ENCODE results near the gene FBXW4.
"Not testable (repeated sequence)": the region's sequence is repeated elsewhere in the genome, so short reads cannot be mapped to it uniquely, and the experiment has no call there.

Gene FBXW4

DNA sequence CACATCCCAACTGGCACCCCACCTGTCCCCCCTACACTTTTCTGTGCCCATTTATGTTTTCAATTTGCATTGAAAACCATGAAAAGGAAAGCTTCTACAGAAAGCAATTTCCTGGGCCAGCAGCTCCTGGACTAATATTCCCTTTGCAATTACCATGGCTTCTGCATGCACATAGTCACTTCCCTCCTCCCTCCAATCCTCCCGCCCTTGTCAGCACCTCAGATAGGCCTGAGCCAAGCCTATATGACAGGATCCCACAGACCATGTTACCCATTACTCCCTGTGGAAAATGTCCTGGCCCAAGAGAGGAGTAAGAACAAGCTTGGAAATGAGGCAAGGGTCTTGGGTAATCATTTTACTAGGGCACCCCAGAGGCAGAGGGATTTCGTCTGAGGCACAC is 38.1 kb downstream of the FBXW4 start:
- Mint-ChIP-seq H3K9me3 (no peaks in the 10 kb centered on the region), H3K4me3 (no peak overlapping the region), H3K27ac (no peak overlapping the region), H3K36me3 (peaks cover 37% of the 10 kb centered on the region), H3K27me3 (no peaks in the 10 kb centered on the region), H3K4me1 (peaks cover 5% of the 10 kb centered on the region)
- ATAC-seq (ENCODE audit: low read depth) (no peak), DNase-seq (ENCODE audit: low spot score in 2 of 2) (no peak)

- H3K27me3 Mint-ChIP-seq = no peaks in the 10 kb centered on the region
- no peak for DNase-seq (ENCODE audit: low spot score in 2 of 2)
- peak overlapping the region; percentile 62 for H3K27ac Mint-ChIP-seq
- H3K9me3 Mint-ChIP-seq = no peaks in the 10 kb centered on the region
- no peak for ATAC-seq (ENCODE audit: low read depth)
- H3K4me1 Mint-ChIP-seq = peaks cover 2% of the 10 kb centered on the region
- H3K4me3 Mint-ChIP-seq = no peak overlapping the region
- H3K36me3 Mint-ChIP-seq = peaks cover 31% of the 10 kb centered on the region
Observed at GRCh38 chr10:101655570-101655969, 39.4 kb downstream of the FBXW4 start.

DNA sequence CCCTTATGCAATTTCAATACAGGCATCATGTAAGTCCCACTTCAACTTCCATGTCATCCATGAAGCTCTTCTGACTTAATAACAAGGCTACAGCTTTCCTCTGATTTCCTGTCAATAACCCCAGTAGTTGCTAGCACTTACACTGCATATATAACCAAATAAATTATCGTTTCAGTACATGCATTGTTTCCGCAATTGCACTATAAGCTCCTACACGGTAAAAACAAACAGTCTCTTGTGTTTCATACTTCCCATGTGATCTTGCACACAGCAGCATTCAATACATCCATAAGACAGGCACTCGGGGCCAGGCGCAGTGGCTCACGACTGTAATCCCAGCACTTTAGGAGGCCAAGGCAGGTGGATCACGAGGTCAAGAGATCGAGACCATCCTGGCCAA is 41.4 kb downstream of the FBXW4 start:
- Mint-ChIP-seq H3K9me3 (no peaks in the 10 kb centered on the region), H3K27ac (no peak overlapping the region), H3K4me3 (no peak overlapping the region), H3K4me1 (peaks cover 5% of the 10 kb centered on the region), H3K36me3 (peaks cover 35% of the 10 kb centered on the region), H3K27me3 (no peaks in the 10 kb centered on the region)
- DNase-seq (ENCODE audit: low spot score in 2 of 2) (no peak), ATAC-seq (ENCODE audit: low read depth) (no peak)

GRCh38 chr10:101651336-101651735 is 43.6 kb downstream of the FBXW4 start:
- H3K27me3 Mint-ChIP-seq = no peaks in the 10 kb centered on the region
- ATAC-seq (ENCODE audit: low read depth) = no peak
- H3K27ac Mint-ChIP-seq = no peak overlapping the region
- H3K4me3 Mint-ChIP-seq = no peak overlapping the region
- H3K36me3 Mint-ChIP-seq = peaks cover 29% of the 10 kb centered on the region
- H3K9me3 Mint-ChIP-seq = no peaks in the 10 kb centered on the region
- no peak for DNase-seq (ENCODE audit: low spot score in 2 of 2)
- peaks cover 3% of the 10 kb centered on the region for H3K4me1 Mint-ChIP-seq

GRCh38 chr10:101650863-101651262 is 44.1 kb downstream of the FBXW4 start:
- H3K9me3 Mint-ChIP-seq = no peaks in the 10 kb centered on the region
- H3K27ac Mint-ChIP-seq = no peak overlapping the region
- no peak overlapping the region for H3K4me3 Mint-ChIP-seq
- peaks cover 3% of the 10 kb centered on the region for H3K4me1 Mint-ChIP-seq
- DNase-seq (ENCODE audit: low spot score in 2 of 2) = no peak
- peaks cover 24% of the 10 kb centered on the region for H3K36me3 Mint-ChIP-seq
- ATAC-seq (ENCODE audit: low read depth) = no peak
- H3K27me3 Mint-ChIP-seq = no peaks in the 10 kb centered on the region

GRCh38 chr10:101649525-101650085 is 45.4 kb downstream of the FBXW4 start:
- H3K27ac Mint-ChIP-seq = no peak overlapping the region
- H3K27me3 Mint-ChIP-seq = no peaks in the 10 kb centered on the region
- H3K9me3 Mint-ChIP-seq = no peaks in the 10 kb centered on the region
- DNase-seq (ENCODE audit: low spot score in 2 of 2) = no peak
- H3K36me3 Mint-ChIP-seq = peaks cover 18% of the 10 kb centered on the region
- H3K4me3 Mint-ChIP-seq = no peak overlapping the region
- H3K4me1 Mint-ChIP-seq = peaks cover 5% of the 10 kb centered on the region
- no peak for ATAC-seq (ENCODE audit: low read depth)

GRCh38 chr10:101647255-101647654 is 47.7 kb downstream of the FBXW4 start:
- H3K27ac Mint-ChIP-seq = no peak overlapping the region
- peaks cover 8% of the 10 kb centered on the region for H3K4me1 Mint-ChIP-seq
- H3K9me3 Mint-ChIP-seq = no peaks in the 10 kb centered on the region
- H3K4me3 Mint-ChIP-seq = no peak overlapping the region
- no peak for DNase-seq (ENCODE audit: low spot score in 2 of 2)
- H3K36me3 Mint-ChIP-seq = peaks cover 22% of the 10 kb centered on the region
- no peaks in the 10 kb centered on the region for H3K27me3 Mint-ChIP-seq
- no peak for ATAC-seq (ENCODE audit: low read depth)

DNA sequence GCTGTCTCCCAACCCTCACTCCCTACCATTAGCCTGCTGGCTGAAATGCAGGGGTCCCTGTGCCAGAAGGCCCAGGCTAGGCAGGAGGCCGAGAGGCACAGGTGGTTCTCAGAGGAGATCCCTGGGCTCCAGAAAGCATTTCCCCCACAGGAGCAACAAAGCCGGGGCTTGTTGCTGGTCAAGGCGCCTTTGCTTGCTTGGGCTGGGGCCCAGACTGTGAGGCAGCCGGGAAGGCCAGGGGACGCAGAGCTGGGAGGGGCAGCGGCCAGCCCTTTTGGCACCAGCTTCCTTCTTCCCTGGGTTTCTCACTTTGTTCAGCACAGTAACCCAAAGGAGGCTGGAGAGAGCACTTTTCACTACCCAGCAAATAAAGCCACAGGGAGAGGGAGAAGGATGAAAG is 48.6 kb downstream of the FBXW4 start:
- no peaks in the 10 kb centered on the region for H3K27me3 Mint-ChIP-seq
- no peak overlapping the region for H3K27ac Mint-ChIP-seq
- no peak overlapping the region for H3K4me3 Mint-ChIP-seq
- DNase-seq (ENCODE audit: low spot score in 2 of 2) (no peak), ATAC-seq (ENCODE audit: low read depth) (no peak)
- peaks cover 8% of the 10 kb centered on the region for H3K4me1 Mint-ChIP-seq
- no peaks in the 10 kb centered on the region for H3K9me3 Mint-ChIP-seq
- H3K36me3 Mint-ChIP-seq = peaks cover 20% of the 10 kb centered on the region

- no peak overlapping the region for H3K4me3 Mint-ChIP-seq
- peaks cover 8% of the 10 kb centered on the region for H3K4me1 Mint-ChIP-seq
- H3K36me3 Mint-ChIP-seq = peaks cover 21% of the 10 kb centered on the region
- no peaks in the 10 kb centered on the region for H3K27me3 Mint-ChIP-seq
- peak overlapping the region; percentile 63 for H3K27ac Mint-ChIP-seq
- no peak for ATAC-seq (ENCODE audit: low read depth)
- no peaks in the 10 kb centered on the region for H3K9me3 Mint-ChIP-seq
- DNase-seq (ENCODE audit: low spot score in 2 of 2) = no peak
Observed at GRCh38 chr10:101645659-101646058, 49.3 kb downstream of the FBXW4 start.

GRCh38 chr10:101644002-101644401 is 51.0 kb downstream of the FBXW4 start:
- no peak overlapping the region for H3K27ac Mint-ChIP-seq
- DNase-seq (ENCODE audit: low spot score in 2 of 2) = no peak
- no peaks in the 10 kb centered on the region for H3K27me3 Mint-ChIP-seq
- H3K9me3 Mint-ChIP-seq = no peaks in the 10 kb centered on the region
- H3K4me1 Mint-ChIP-seq = peaks cover 8% of the 10 kb centered on the region
- no peak for ATAC-seq (ENCODE audit: low read depth)
- H3K36me3 Mint-ChIP-seq = peaks cover 21% of the 10 kb centered on the region
- no peak overlapping the region for H3K4me3 Mint-ChIP-seq

GRCh38 chr10:101643546-101643945 is 51.4 kb downstream of the FBXW4 start:
- Mint-ChIP-seq H3K9me3 (no peaks in the 10 kb centered on the region), H3K4me1 (peaks cover 8% of the 10 kb centered on the region), H3K36me3 (peaks cover 19% of the 10 kb centered on the region)

DNA sequence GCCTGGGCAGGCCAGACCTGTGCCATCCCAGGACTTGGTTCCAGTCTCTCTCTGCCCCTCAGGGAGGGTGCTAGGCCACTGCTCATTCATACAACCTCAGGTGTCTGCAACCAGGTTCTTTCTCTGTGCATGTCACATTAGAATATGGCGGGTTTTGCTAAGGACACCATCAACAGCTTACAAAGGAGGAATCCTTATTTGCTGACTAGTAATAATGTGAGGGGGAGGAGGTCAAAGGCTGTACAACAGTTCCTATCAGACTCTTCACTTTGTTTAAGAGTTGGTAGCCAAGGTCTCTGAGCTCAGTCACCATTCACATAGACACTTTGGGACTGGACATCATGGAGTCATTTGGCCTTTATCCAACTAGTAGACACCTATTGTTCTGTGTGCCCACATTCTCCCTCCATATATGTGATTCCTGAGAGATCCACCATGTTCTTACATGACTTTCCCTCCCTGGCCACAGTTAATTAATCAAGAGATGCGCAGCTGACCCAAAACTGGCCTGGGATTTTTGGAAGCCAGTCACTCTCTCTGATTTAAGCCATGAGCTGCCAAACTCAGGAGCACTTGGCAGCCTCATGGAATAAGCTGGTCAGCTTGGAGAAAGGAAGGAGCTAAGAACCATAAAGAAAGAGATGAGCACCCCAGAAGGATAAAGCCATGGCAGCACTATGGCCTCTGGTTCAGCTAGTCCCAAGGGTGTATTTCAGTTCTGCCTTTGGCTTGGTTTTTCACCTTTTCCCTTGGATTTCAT is 55.6 kb downstream of the FBXW4 start:
- Mint-ChIP-seq H3K27me3 (no peaks in the 10 kb centered on the region), H3K27ac (peak overlapping the region; percentile 13)
- no peak for DNase-seq (ENCODE audit: low spot score in 2 of 2)

More at GRCh38 chr10:101643546-101643945, 51.4 kb downstream of the FBXW4 start:
- no peak overlapping the region for H3K4me3 Mint-ChIP-seq
- H3K27ac Mint-ChIP-seq = no peak overlapping the region
- H3K27me3 Mint-ChIP-seq = no peaks in the 10 kb centered on the region
- DNase-seq (ENCODE audit: low spot score in 2 of 2) = no peak
- ATAC-seq (ENCODE audit: low read depth) = no peak

GRCh38 chr10:101633510-101633909 is 61.5 kb downstream of the FBXW4 start:
- not testable (repeated sequence) for DNase-seq (ENCODE audit: low spot score in 2 of 2); H3K4me3 Mint-ChIP-seq; H3K27ac Mint-ChIP-seq; ATAC-seq (ENCODE audit: low read depth); H3K27me3 Mint-ChIP-seq; H3K4me1 Mint-ChIP-seq; H3K9me3 Mint-ChIP-seq
- H3K36me3 Mint-ChIP-seq = peaks cover 16% of the 10 kb centered on the region

More for the DNA sequence above, 55.6 kb downstream of the FBXW4 start:
- Mint-ChIP-seq H3K4me3 (no peak overlapping the region), H3K9me3 (no peaks in the 10 kb centered on the region), H3K4me1 (peaks cover 6% of the 10 kb centered on the region), H3K36me3 (peaks cover 19% of the 10 kb centered on the region)
- ATAC-seq (ENCODE audit: low read depth) = no peak

DNA sequence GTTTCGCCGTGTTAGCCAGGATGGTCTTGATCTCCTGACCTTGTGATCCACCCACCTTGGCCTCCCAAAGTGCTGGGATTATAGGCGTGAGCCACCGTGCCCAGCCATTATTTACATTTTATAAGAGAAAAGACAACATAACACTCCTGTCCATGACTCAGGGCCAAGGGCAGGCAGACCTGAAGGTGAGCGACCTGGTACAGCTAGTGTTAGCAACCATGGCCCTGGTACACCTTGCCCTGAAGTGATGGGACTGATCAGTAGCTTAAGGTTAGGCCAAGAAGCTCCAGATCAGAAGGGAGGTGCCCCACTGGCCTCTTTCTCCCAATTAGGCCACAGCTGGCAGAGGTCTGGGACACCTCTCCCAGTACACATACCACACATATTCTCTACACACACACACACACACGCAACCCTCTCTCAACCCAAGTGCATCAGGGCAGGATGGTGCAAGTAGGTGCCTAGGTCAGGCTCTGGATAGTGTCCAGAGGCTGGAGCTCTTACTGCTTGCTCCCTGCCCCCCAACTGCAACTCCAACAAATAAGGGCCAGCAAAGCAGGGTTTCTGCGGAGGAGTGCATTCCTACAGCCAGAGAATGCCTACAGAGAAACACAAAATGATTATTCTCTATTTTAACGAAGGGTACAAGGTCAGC is 63.0 kb downstream of the FBXW4 start:
- DNase-seq (ENCODE audit: low spot score in 2 of 2) (no peak), ATAC-seq (ENCODE audit: low read depth) (no peak)
- peaks cover 10% of the 10 kb centered on the region for H3K36me3 Mint-ChIP-seq
- H3K9me3 Mint-ChIP-seq = no peaks in the 10 kb centered on the region
- no peak overlapping the region for H3K4me3 Mint-ChIP-seq
- peak overlapping the region; percentile 28 for H3K27ac Mint-ChIP-seq
- no peaks in the 10 kb centered on the region for H3K27me3 Mint-ChIP-seq
- H3K4me1 Mint-ChIP-seq = peaks cover 6% of the 10 kb centered on the region

Data from memory B cell (primary cell).